OCI-M1 (cell line): ENCODE measurements around the gene GRB2.
"Not testable (repeated sequence)": the region's sequence is repeated elsewhere in the genome, so short reads cannot be mapped to it uniquely, and the experiment has no call there.

ENCODE experiments used
- DNase-seq: peaks from one replicate; lab custom pipeline; 2025; lab: John Stamatoyannopoulos, UW

Gene GRB2

GRCh38 chr17:75405365-75406221 is at the start of gene GRB2:
Gene GRB2, minus strand, starts transcription at chr17:75405678. Its CDS starts 12,050 bp downstream, at chr17:75393628.
- DNase-seq: peak; percentile 98

GRCh38 chr17:75454672-75455071 is 49.2 kb upstream of the GRB2 start:
- DNase-seq: not testable (repeated sequence)

DNA sequence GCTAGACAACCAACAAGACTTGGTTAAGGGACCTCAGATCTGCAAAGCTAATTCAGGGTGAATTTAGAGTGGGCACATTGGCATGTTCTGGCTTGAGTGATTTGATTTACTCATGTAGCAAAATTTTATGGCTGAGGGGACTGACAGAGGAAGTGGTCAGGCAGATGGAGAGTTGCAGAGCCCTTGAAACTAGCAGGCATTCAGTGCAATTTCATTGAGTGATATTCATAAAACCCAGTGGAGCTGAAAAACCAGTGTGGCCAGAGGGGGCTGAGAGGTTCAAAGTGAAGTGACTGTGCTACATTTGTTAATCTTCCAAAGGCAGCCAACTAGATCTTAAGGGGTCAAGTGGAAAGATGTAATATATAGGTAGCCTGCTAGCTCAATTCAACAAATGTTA is 48.7 kb upstream of the GRB2 start:
- DNase-seq: peak; percentile 23

- no peak for DNase-seq
These were observed 44.8 kb upstream of the GRB2 start for GRCh38 chr17:75450270-75450669.

GRCh38 chr17:75447951-75448856 is 42.7 kb upstream of the GRB2 start:
- DNase-seq: peak; percentile 89

- DNase-seq: not testable (repeated sequence)
These were observed 40.4 kb upstream of the GRB2 start for GRCh38 chr17:75445896-75446295.

GRCh38 chr17:75445296-75445695 is 39.8 kb upstream of the GRB2 start:
- DNase-seq: no peak

DNA sequence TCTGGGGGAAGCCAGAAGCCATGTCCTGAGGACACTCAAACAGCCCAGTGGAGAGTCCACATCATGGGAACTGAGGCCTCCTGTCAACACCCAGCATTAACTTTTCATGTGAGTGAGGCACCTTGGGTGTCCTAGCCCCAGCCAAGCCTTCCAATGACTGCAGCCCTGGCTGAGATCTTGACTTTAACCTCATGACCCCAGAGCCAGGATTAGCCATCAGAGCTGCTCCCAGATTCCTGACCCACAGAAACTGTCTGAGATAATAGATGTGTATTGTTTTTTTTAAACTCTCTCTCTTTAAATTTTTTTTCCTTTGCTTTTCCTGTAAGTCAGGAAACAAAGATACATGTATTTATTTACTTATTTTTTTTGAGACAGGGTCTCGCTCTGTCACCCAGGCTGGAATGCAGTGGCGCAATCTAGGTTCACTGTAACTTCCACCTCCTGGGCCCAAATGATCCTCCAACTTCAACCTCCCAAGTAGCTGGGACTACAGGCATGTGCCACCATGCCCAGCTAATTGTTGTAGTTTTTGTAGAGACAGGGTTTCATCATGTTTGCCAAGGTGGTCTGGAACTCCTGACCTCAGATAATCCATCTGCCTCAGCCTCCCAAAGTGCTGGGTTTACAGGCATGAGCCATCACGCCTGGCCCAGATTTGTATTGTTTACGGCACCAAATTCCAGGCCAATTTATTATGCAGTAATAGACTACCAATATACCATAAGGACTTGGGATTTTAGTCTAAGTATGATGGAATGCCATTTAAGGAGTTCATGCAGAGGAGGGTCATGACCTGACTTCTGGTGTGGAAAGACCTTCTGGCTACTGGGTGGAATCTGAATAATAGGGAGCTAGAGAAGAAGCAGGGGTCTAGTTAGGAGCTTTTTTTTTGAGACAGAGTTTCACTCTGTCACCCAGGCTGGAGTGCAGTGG is 37.0 kb upstream of the GRB2 start:
- no peak for DNase-seq

DNA sequence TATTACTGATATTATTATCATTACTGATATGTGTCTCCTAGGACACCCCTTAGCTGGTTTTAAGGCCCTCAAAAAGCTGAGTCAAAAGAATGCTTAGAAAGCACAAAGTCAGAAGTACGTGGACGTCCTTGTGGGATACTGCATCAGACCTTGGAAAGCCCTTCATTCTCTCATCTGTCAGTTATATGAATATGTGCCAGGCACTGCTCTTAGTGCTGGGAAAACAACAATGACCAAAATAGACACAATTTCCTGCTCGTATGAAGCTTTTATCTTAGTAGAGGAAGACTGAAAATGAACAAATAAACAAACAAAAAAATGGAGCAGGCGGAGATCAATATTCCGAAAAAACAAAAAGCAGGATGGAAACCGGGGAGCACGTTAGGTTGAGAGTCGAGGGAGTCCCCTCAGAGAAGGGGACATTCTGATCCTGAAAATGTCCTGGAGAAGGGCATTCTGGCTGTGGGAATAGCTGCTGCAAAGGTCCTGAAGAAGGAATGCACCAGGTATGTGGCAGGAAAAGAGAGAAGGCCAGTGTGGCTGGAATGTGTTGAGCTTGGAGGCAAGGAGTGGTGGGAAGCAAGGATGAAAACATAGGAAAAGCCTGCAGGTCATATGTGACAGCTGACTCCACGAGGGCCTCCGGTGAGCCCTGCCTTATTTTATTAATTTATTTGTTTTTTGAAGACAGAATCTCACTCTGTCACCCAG is 35.4 kb upstream of the GRB2 start:
- DNase-seq: no peak

DNA sequence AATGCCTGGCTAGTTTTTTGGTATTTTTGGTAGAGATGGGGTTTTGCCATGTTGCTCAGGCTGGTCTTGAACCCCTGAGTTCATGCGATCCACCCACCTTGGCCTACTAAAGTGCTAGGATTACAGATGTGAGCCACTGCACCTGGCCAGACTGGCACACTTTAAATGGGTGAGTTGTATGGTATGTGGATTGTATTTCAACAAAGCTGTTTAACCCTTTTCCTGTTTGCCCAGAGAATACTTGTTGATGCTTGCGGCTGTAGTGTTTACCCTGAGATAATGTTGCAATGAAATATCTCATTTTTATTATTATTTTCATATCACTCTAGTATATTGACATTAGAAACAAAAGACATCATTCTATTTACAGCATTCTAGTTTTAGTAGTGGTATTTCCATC is 33.8 kb upstream of the GRB2 start:
- DNase-seq: no peak

- DNase-seq: not testable (repeated sequence)
These were observed 31.9 kb upstream of the GRB2 start for GRCh38 chr17:75437404-75437803.

DNA sequence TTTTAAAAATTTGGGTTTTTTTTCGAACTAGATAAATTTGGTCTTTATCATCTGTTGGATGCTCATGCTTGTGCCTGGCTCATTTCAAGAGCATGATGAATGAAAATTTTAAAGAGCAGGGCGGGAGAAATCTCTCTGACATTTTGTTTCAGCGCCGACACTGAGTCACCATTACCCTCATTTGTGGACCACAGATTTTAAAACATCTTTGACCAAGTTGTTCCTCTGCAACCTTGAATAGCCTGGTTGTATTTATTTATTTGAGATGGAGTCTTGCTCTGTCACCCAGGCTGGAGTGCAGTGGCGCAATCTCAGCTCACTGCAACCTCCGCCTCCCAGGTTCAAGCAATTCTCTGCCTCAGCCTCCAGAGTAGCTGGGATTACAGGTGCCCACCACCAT is 29.0 kb upstream of the GRB2 start:
- DNase-seq: not testable (repeated sequence)

DNA sequence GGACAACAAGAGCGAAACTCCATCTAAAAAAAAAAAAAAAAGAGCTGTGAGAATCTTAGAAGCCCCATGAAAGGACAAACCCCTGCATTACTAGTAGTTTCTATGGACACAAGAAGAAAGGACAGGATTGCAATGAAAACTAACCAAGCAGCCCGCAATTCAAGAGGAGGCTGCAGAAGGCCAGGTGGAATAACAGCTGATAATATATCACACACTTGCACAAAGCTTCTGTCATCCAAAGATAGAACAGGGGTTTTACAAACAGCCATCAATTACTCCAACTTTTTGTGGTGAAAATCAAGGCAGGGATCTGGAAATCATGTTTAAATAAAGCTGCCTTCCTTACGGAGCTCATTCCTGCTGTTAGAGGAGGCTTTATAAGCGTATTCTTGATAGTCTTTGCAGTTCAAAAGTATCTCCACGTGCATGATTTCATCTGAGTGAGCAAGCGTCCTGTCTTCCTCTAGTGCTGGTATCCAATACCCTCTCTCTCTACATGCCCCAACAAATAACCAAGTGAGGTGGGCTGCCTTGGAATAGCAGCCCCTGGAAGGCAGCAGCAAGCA is 27.8 kb upstream of the GRB2 start:
- DNase-seq: no peak

DNA sequence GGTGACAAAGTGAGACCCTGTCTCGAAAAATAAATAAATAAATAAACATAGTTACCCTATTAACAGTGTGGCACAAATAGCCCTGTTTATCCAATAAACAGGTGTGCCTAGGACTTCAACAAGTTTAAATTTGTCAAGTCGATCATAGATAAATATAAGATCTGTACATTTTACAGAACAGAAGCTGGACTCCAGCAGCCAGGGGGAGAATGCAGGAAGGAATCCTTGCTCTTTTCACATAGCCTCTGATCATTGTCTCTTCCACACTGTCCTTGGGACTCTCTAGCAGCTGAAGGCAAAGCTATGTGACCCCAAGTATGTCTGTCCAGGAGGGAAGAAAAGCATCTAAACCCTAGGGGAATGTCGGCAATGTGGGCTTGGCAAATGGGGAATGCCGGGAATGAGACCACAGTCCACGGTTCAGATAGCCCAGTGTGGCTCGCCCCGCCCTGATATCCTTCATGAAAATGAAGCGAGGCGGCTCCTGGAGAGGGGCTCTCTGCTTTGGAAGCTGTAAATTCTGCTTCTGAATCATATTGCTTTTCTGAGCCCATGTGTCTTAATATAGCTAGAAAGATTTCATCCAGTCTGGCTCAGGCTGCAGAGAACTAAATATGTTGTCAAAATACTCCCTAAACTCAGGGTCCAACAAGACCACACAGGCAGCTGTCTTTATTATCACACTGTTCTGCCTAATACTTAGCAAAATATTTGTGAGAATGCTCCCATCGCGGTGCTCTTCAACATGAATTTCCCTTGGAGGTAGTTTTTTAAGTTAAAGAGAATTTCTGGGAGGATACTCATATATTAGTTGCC is 24.9 kb upstream of the GRB2 start:
- no peak for DNase-seq

GRCh38 chr17:75428543-75429469 is 23.3 kb upstream of the GRB2 start:
- DNase-seq: no peak

GRCh38 chr17:75418531-75418930 is 13.1 kb upstream of the GRB2 start:
- peak; percentile 39 for DNase-seq

GRCh38 chr17:75417054-75417580 is 11.6 kb upstream of the GRB2 start:
- no peak for DNase-seq

DNA sequence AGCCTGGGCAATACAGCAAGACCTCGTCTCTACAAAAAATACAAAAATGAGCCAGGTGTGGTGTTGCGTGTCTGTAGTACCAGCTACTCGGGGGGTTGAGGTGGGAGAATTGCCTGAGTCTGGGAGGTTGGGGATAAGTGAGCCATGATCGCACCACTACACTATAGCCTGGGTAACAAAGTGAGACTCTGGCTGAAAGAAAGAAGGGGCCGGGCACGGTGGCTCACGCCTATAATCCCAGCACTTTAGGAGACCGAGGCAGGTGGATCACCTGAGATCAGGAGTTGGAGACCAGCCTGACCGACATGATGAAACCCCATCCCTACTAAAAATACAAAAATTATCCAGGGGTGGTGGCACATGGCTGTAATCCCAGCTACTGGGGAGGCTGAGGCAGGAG is 10.5 kb upstream of the GRB2 start:
- DNase-seq: no peak

- no peak for DNase-seq
These were observed 9.0 kb upstream of the GRB2 start for GRCh38 chr17:75414488-75414887.
